Gastroesophageal sphincter (tissue), 3 donors: Measurements from ENCODE around the gene FUT3.

Source experiments
- CTCF ChIP-seq, 4 experiments: fragments of 200-600 bp in 2 of 4; fragments of 450-650 bp in 2 of 4; sonication (generic) in 1 of 4; IDR thresholded peaks; one replicate each; pipeline ENCODE4 v1.5.1; 2017 to 2019; ENCODE audit warnings: antibody characterized with exemption in 4 of 4, mild to moderate bottlenecking in 2 of 4, moderate library complexity in 2 of 4
- EP300 ChIP-seq: sonication (generic); formaldehyde crosslinking; IDR thresholded peaks from one replicate; pipeline ENCODE4 v1.6.1; 2017; ENCODE audit warnings: antibody characterized with exemption, mild to moderate bottlenecking
- POLR2A ChIP-seq, 2 donors: fragments of 450-650 bp; IDR thresholded peaks; one replicate each; pipeline ENCODE4 v1.6.1; 2017; ENCODE audit warnings: antibody characterized with exemption in 2 of 2, mild to moderate bottlenecking in 2 of 2, moderate library complexity in 1 of 2
- POLR2AphosphoS5 ChIP-seq: sonication (generic); formaldehyde crosslinking; IDR thresholded peaks from one replicate; pipeline ENCODE4 v1.6.1; 2017; ENCODE audit warnings: antibody characterized with exemption

DNA sequence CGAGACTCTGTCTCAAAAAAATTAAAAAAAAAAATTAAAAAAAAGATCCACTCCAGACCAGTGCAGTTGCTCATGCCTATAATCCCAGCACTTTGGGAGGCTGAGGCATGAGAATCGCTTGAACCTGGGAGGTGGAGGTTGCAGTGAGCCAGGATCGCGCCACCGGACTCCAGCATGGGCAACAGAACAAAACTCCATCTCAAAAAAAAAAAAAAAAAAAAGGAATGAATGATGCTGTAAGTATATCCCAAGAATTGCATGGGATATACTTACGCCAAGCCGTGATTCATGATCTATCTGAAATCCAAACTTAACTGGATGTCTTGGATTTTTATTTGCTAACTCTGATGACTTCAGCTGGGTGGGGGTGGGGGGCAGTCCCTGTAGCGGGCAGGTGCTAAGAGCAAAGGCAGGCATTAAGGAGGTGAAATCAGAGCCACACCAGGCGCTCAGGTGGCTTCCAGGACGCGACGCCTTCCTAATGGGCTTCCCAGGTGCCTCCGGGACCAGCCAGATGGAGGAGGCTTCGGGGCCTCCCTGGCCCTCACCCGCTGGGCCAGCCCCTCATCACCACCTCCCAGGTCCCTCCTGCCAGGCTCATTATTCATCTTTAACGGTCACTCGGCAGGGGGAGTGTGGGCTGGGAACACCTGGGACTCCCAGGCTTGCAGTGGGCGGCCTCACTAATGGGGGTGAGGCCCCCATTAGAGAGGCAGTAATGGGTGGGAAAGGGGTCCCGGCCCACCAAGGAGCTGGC lies 30.5 kb upstream of the FUT3 start:
- TF ChIP-seq CTCF (IDR thresholded peaks at IDR 0.05) (no peak), POLR2AphosphoS5 (no peak), POLR2A (IDR thresholded peaks at IDR 0.05) (no peak), EP300 (no peak)
